ENCODE measurements around the gene UBA1. TPM values are rescaled to one million over a fixed set of nuclear protein-coding genes. Genes with fewer than 3 reads are reported as not detected.

Gene UBA1
- total and polyA plus RNA-seq, 2 of the 13 experiments (the other 11 are each of a cell fraction or from before 2014, with no cell fraction given) = 93.3 to 129 TPM

DNA sequence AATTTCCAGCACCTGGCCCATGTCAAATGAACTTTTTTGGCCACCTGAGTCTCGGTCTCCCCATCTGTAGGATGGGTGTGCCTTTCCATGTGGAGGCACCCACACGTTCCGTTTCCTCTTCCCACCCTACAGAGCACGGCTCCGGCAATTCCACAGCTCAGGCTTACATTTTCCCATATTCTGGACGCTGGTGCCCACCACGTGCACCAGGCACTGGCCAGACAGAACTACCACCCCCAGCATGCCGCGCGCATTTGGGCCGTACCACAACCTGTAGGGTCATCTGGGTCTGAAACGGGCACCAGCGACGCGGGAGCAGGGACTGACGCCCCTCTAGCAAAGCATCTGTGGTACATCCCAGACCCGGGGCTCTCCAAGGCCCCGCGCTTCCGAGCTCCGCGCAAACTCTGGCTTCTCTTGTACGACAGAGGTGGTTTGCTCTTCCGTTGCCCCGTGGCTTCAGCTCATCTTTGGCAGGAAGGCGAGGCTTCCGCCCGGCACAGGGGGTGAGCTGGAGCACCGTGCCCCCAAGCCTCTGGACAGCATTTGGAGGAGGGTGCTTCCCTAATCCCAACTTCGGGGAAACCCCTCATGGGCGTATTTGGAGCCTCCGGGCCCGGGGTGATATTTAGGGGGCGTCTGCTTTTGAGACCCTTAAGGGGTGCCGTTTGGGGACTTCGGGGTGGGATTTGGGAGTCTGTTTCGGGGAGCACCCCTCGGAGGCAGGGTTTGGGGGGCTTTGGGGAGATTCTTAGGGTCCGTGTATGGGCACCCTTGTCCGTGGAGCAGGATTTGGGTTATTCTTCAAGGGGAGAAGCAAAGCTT is 3.0 kb upstream of the UBA1 start (continued):
- TF ChIP-seq, protein P1, sequence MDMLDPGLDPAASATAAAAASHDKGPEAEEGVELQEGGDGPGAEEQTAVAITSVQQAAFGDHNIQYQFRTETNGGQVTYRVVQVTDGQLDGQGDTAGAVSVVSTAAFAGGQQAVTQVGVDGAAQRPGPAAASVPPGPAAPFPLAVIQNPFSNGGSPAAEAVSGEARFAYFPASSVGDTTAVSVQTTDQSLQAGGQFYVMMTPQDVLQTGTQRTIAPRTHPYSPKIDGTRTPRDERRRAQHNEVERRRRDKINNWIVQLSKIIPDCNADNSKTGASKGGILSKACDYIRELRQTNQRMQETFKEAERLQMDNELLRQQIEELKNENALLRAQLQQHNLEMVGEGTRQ (IDR thresholded peaks at IDR 0.05; ENCODE audit: low read depth, low read length) = no peak
- TF ChIP-seq, protein P1 (CRISPR knock-in tag; IDR thresholded peaks at IDR 0.05; ENCODE audit: borderline replicate concordance) = peak; percentile 19; the same call in 1 of the 2 replicates
- TF ChIP-seq ZNF501 (CRISPR knock-in tag; IDR thresholded peaks at IDR 0.05) = peak; percentile 76
- TF ChIP-seq, protein P2, sequence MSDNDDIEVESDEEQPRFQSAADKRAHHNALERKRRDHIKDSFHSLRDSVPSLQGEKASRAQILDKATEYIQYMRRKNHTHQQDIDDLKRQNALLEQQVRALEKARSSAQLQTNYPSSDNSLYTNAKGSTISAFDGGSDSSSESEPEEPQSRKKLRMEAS (IDR thresholded peaks at IDR 0.05) = peak; percentile 96
- peak; percentile 53; the same call in 1 of the 2 replicates for TF ChIP-seq SMAD3 (CRISPR knock-in tag; IDR thresholded peaks at IDR 0.05)
- TF ChIP-seq MAZ (IDR thresholded peaks at IDR 0.05; ENCODE audit: borderline replicate concordance, low read depth, low read length) = no peak
- 0 out of 2 replicates have a peak, but pooled peaks have one; percentile 16 for TF ChIP-seq MAZ (CRISPR knock-in tag; IDR thresholded peaks at IDR 0.05; ENCODE audit: low read depth)
- 0 out of 2 replicates have a peak, but pooled peaks have one; percentile 36 for TF ChIP-seq TBP (CRISPR knock-in tag; IDR thresholded peaks at IDR 0.05)
- TF ChIP-seq, protein P3, sequence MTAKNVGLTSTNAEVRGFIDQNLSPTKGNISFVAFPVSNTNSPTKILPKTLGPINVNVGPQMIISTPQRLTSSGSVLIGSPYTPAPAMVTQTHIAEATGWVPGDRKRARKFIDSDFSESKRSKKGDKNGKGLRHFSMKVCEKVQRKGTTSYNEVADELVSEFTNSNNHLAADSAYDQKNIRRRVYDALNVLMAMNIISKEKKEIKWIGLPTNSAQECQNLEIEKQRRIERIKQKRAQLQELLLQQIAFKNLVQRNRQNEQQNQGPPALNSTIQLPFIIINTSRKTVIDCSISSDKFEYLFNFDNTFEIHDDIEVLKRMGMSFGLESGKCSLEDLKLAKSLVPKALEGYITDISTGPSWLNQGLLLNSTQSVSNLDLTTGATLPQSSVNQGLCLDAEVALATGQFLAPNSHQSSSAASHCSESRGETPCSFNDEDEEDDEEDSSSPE (CRISPR knock-in tag; IDR thresholded peaks at IDR 0.05) = peak; percentile 48; the same call in 1 of the 2 replicates
- peak; percentile 74 for TF ChIP-seq GABPB1 (CRISPR knock-in tag; IDR thresholded peaks at IDR 0.05)
- TF ChIP-seq HDAC6 (IDR thresholded peaks at IDR 0.05; ENCODE audit: low read depth, low read length) = no peak
- TF ChIP-seq, protein P4, sequence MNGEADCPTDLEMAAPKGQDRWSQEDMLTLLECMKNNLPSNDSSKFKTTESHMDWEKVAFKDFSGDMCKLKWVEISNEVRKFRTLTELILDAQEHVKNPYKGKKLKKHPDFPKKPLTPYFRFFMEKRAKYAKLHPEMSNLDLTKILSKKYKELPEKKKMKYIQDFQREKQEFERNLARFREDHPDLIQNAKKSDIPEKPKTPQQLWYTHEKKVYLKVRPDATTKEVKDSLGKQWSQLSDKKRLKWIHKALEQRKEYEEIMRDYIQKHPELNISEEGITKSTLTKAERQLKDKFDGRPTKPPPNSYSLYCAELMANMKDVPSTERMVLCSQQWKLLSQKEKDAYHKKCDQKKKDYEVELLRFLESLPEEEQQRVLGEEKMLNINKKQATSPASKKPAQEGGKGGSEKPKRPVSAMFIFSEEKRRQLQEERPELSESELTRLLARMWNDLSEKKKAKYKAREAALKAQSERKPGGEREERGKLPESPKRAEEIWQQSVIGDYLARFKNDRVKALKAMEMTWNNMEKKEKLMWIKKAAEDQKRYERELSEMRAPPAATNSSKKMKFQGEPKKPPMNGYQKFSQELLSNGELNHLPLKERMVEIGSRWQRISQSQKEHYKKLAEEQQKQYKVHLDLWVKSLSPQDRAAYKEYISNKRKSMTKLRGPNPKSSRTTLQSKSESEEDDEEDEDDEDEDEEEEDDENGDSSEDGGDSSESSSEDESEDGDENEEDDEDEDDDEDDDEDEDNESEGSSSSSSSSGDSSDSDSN (CRISPR knock-in tag; IDR thresholded peaks at IDR 0.05) = peak; percentile 52; the same call in 1 of the 2 replicates
- TF ChIP-seq, protein P5, sequence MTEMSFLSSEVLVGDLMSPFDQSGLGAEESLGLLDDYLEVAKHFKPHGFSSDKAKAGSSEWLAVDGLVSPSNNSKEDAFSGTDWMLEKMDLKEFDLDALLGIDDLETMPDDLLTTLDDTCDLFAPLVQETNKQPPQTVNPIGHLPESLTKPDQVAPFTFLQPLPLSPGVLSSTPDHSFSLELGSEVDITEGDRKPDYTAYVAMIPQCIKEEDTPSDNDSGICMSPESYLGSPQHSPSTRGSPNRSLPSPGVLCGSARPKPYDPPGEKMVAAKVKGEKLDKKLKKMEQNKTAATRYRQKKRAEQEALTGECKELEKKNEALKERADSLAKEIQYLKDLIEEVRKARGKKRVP (CRISPR knock-in tag; IDR thresholded peaks at IDR 0.05) = no peak
- TF ChIP-seq ZNF577 (CRISPR knock-in tag; IDR thresholded peaks at IDR 0.05; ENCODE audit: borderline replicate concordance, low read depth) = no peak
- TF ChIP-seq YEATS2 (CRISPR knock-in tag; IDR thresholded peaks at IDR 0.05; ENCODE audit: borderline replicate concordance) = peak; percentile 20; the same call in 1 of the 2 replicates
- peak; percentile 64 for TF ChIP-seq SALL1 (CRISPR knock-in tag; IDR thresholded peaks at IDR 0.05)
- peak; percentile 70; the same call in 1 of the 2 replicates for TF ChIP-seq NFKB2 (CRISPR knock-in tag; IDR thresholded peaks at IDR 0.05; ENCODE audit: borderline replicate concordance)
- TF ChIP-seq, protein P6, sequence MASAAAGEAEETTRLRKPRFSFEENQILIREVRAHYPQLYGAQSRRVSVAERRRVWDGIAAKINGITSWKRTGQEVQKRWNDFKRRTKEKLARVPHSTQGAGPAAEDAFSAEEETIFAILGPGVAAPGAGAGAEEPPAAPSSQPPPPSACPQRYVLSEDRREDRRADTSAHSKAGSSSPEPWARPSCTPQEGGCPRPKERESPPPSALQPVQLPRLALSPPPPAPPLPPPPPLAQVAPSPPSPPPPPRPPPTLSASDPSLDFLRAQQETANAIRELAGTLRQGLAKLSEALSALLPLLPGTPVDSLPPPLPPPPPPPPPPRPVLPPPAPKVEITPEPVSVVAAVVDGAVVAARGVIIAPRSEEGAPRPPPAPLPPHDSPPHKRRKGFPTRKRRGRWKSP (CRISPR knock-in tag; IDR thresholded peaks at IDR 0.05) = peak; percentile 31; the same call in 1 of the 2 replicates
- TF ChIP-seq FOXC1 (CRISPR knock-in tag; IDR thresholded peaks at IDR 0.05; ENCODE audit: borderline replicate concordance) = peak; percentile 46; the same call in 1 of the 2 replicates
